HCT116 (cell line): ENCODE data around the gene TNP1. TPM values are rescaled to one million over a fixed set of nuclear protein-coding genes. Genes with fewer than 3 reads are reported as not detected.

Source experiments
- ATAC-seq: fragments of 200-7000 bp; cut with Tn5 transposase; 2 replicates; pipeline ENCODE4 v1.9.1; 2020; ENCODE audit warnings: mild to moderate bottlenecking, moderate library complexity
- BruUV-seq: library from RNA; stranded (reverse); fragments of 400-500 nt; replicated peaks from 2 replicates; lab custom pipeline; 2021; lab: Mats Ljungman, UMichigan
- CTCF ChIA-PET: fragments of 300-600 bp; sonication (Branson Sonifier 250); formaldehyde crosslinking; loops from one replicate; lab custom pipeline; 2021; ENCODE audit warnings: antibody characterized with exemption; lab: Charles Lee
- POLR2A ChIA-PET: fragments of 300-600, 350-600 bp; sonication (Branson Sonifier 250); formaldehyde crosslinking; loops from one replicate; lab custom pipeline; 2021; ENCODE audit warnings: antibody characterized with exemption; lab: Charles Lee
- RAD21 ChIA-PET, 2 experiments: fragments of 300-600 bp; sonication (Branson Sonifier 250); formaldehyde crosslinking; loops; one replicate each; lab custom pipeline; 2023; ENCODE audit warnings: low total read pairs in 2 of 2; ENCODE audit not compliant: uncharacterized antibody in 2 of 2, unreplicated experiment in 2 of 2, low non-redundant PET in 1 of 2; lab: Charles Lee
- DNase-seq: peaks from one replicate; pipeline ENCODE4 v3.0.0-alpha.2; 2010; ENCODE audit warnings: low read depth, low spot score
- H2AFZ ChIP-seq: fragments of 200-600 bp; shearing (Covaris generic), sonication (generic); 2 replicates; pipeline ENCODE4 v1.6.1; 2017; ENCODE audit warnings: low read depth, mixed run types, mixed read lengths, antibody characterized with exemption, low read length; ENCODE audit not compliant: poor library complexity, severe bottlenecking
- H3K27ac ChIP-seq: 2 replicates; pipeline ENCODE4 v1.5.1; 2012; ENCODE audit warnings: low read depth, low read length
- H3K27me3 ChIP-seq: fragments of 200-600 bp; sonication (generic); 2 replicates; pipeline ENCODE4 v1.6.1; 2016; ENCODE audit warnings: mixed run types, low read length, mixed read lengths; ENCODE audit not compliant: insufficient read depth
- H3K36me3 ChIP-seq, 2 experiments: fragments of 200-500 bp in 1 of 2; fragments of 200-600 bp in 1 of 2; sonication (Bioruptor generic) in 1 of 2; sonication (generic) in 1 of 2; 2 replicates each; pipeline versions ENCODE4 v1.5.1 to v1.6.1; 2014 to 2016; ENCODE audit warnings: low read length in 2 of 2, inconsistent platforms in 1 of 2, mixed read lengths in 1 of 2, mixed run types in 1 of 2; ENCODE audit not compliant: insufficient read depth in 2 of 2, control insufficient read depth in 1 of 2
- H3K4me1 ChIP-seq, 2 experiments: fragments of 200-600 bp in 1 of 2; sonication (generic) in 1 of 2; 2 replicates each; pipeline versions ENCODE4 v1.5.1 to v1.6.1; 2012 to 2017; ENCODE audit warnings: low read length in 2 of 2, inconsistent platforms in 1 of 2, mild to moderate bottlenecking in 1 of 2, mixed read lengths in 1 of 2, mixed run types in 1 of 2, moderate library complexity in 1 of 2; ENCODE audit not compliant: insufficient read depth in 2 of 2, control insufficient read depth in 1 of 2
- H3K4me2 ChIP-seq: fragments of 200-600 bp; sonication (generic); 2 replicates; pipeline ENCODE4 v1.6.1; 2017; ENCODE audit warnings: mixed run types, low read length, mixed read lengths
- H3K4me3 ChIP-seq, 2 experiments: fragments of 200-600 bp in 1 of 2; sonication (generic) in 1 of 2; replicated peaks in 1 of 2; 2 replicates each; pipeline ENCODE4 v1.5.1; 2011 to 2016; ENCODE audit warnings: low read length in 2 of 2, control low read depth in 1 of 2, low read depth in 1 of 2, mild to moderate bottlenecking in 1 of 2, mixed read lengths in 1 of 2, mixed run types in 1 of 2
- H3K79me2 ChIP-seq: fragments of 200-600 bp; sonication (generic); 2 replicates; pipeline ENCODE4 v1.6.1; 2017; ENCODE audit warnings: mild to moderate bottlenecking, mixed run types, low read length, moderate library complexity, mixed read lengths; ENCODE audit not compliant: insufficient read depth
- H3K9ac ChIP-seq: fragments of 200-600 bp; sonication (generic); 2 replicates; pipeline ENCODE4 v1.6.1; 2016; ENCODE audit warnings: low read length, mixed read lengths
- H3K9me2 ChIP-seq: fragments of 200-600 bp; sonication (generic), shearing (Covaris generic); 2 replicates; pipeline ENCODE4 v1.6.1; 2017; ENCODE audit warnings: mixed run types, mild to moderate bottlenecking, moderate library complexity; ENCODE audit not compliant: insufficient read depth
- H3K9me3 ChIP-seq, 2 experiments: fragments of 200-500 bp in 1 of 2; fragments of 200-600 bp in 1 of 2; sonication (Bioruptor generic) in 1 of 2; sonication (generic) in 1 of 2; 2 replicates each; pipeline ENCODE4 v1.6.1; 2014 to 2017; ENCODE audit warnings: low read length in 2 of 2, mixed read lengths in 2 of 2, inconsistent platforms in 1 of 2, low read depth in 1 of 2, mild to moderate bottlenecking in 1 of 2, mixed run types in 1 of 2, moderate library complexity in 1 of 2; ENCODE audit not compliant: control insufficient read depth in 1 of 2, insufficient read depth in 1 of 2
- H4K20me1 ChIP-seq: fragments of 200-600 bp; sonication (generic), shearing (Covaris generic); 2 replicates; pipeline ENCODE4 v1.6.1; 2017; ENCODE audit warnings: mixed run types, mild to moderate bottlenecking, moderate library complexity; ENCODE audit not compliant: insufficient read depth
- CEBPB ChIP-seq: IDR thresholded peaks from 2 replicates; pipeline ENCODE4 v1.6.1; 2012; ENCODE audit warnings: low read depth
- EZH2 ChIP-seq: fragments of 200-600 bp; sonication (generic); IDR thresholded peaks from 2 replicates; pipeline ENCODE4 v1.6.1; 2017; ENCODE audit warnings: antibody characterized with exemption, mixed run types
- EZH2phosphoT487 ChIP-seq: fragments of 200-600 bp; IDR thresholded peaks from 2 replicates; pipeline ENCODE4 v1.6.1; 2018; ENCODE audit warnings: antibody characterized with exemption, borderline replicate concordance
- JUND ChIP-seq: IDR thresholded peaks from 2 replicates; pipeline ENCODE4 v1.6.1; 2012
- POLR2A ChIP-seq: IDR thresholded peaks from 2 replicates; pipeline ENCODE4 v1.7.0; 2011; ENCODE audit warnings: borderline replicate concordance; ENCODE audit not compliant: insufficient read depth, insufficient read length; ENCODE audit errors: extremely low read depth
- POLR2AphosphoS5 ChIP-seq: IDR thresholded peaks from 2 replicates; pipeline ENCODE4 v1.6.1; 2011; ENCODE audit warnings: mild to moderate bottlenecking, low read depth, low read length, moderate library complexity
- RAD21 ChIP-seq: IDR thresholded peaks from 2 replicates; pipeline ENCODE4 v1.6.1; 2012; ENCODE audit warnings: low read depth, mild to moderate bottlenecking
- SIN3A ChIP-seq: IDR thresholded peaks from 2 replicates; pipeline ENCODE4 v1.6.1; 2012; ENCODE audit warnings: low read depth
- SRF ChIP-seq: IDR thresholded peaks from 2 replicates; pipeline ENCODE4 v1.6.1; 2012; ENCODE audit warnings: low read depth
- TCF7L2 ChIP-seq: IDR thresholded peaks from 2 replicates; pipeline ENCODE4 v1.7.0; 2011; ENCODE audit warnings: borderline replicate concordance, inconsistent platforms; ENCODE audit not compliant: insufficient read depth, insufficient read length; ENCODE audit errors: extremely low read depth
- YY1 ChIP-seq: IDR thresholded peaks from 2 replicates; pipeline ENCODE4 v1.6.1; 2011; ENCODE audit warnings: low read length, low read depth, moderate library complexity, mild to moderate bottlenecking; ENCODE audit not compliant: insufficient replicate concordance; ENCODE audit errors: extremely low read depth
- ZFX ChIP-seq: fragments of 450-650 bp; IDR thresholded peaks from 2 replicates; pipeline ENCODE4 v1.6.1; 2017
- ZNF274 ChIP-seq: fragments of 200-500 bp; sonication (Bioruptor generic); IDR thresholded peaks from 2 replicates; pipeline ENCODE4 v1.6.1; 2014; ENCODE audit warnings: mild to moderate bottlenecking, low read depth, low read length, inconsistent platforms
- intact Hi-C: fragments of 100-400 bp; cut with micrococcal nuclease; formaldehyde crosslinking; loops from 2 replicates; pipeline ENCODE4 v1.10.0; 2022
- total RNA-seq: library from RNA; stranded (reverse); gene quantifications from one replicate; pipeline ENCODE4 v1.2.1, GENCODE V29; 2021; ENCODE audit not compliant: unreplicated experiment
- TF ChIP-seq, protein P1 (sequence below): IDR thresholded peaks from 2 replicates; pipeline ENCODE4 v1.6.1; 2011; ENCODE audit warnings: mild to moderate bottlenecking, low read length, moderate library complexity; ENCODE audit not compliant: insufficient replicate concordance; ENCODE audit errors: extremely low read depth
- TF ChIP-seq, protein P2 (sequence below): IDR thresholded peaks from 2 replicates; pipeline ENCODE4 v1.6.1; 2012; ENCODE audit warnings: low read depth
- TF ChIP-seq, protein P3 (sequence below): IDR thresholded peaks from 2 replicates; pipeline ENCODE4 v1.6.1; 2012
- TF ChIP-seq, protein P4 (sequence below): IDR thresholded peaks from 2 replicates; pipeline ENCODE4 v1.6.1; 2012
- TF ChIP-seq, protein P5 (sequence below), 3 experiments: fragments of 200-600 bp in 1 of 3; sonication (generic) in 1 of 3; IDR thresholded peaks in 2 of 3; conservative IDR thresholded peaks in 1 of 3; 2 replicates each; pipeline ENCODE4 v1.5.1; 2012 to 2017; ENCODE audit warnings: low read depth in 2 of 3, low read length in 2 of 3, antibody characterized with exemption in 1 of 3, borderline replicate concordance in 1 of 3, control low read depth in 1 of 3, mild to moderate bottlenecking in 1 of 3, mixed read lengths in 1 of 3, mixed run types in 1 of 3, moderate library complexity in 1 of 3; ENCODE audit not compliant: insufficient read depth in 1 of 3

Gene TNP1
- total RNA-seq, 1 experiment from 2014 or later = not detected

DNA sequence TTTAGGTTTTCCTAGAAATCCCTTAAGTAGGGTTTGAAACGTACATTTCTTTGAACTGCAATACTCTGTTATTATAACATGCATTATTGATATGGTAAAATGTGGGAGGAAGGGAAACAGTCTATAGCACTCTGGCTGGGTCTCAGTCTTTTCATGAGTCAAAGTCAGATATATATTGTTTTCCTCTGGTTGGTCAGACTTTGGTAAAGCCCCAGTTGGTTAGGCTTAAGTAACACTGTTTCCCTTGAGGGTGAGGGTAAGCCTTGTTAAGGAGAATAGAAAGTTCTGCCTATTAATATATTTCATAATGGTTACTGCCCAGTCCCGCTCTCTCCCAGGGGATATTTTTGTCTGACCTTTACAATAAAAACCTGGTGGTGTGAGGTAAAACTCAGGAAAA, 44.7 kb upstream of the TNP1 start (continued):
- TF ChIP-seq, protein P1, sequence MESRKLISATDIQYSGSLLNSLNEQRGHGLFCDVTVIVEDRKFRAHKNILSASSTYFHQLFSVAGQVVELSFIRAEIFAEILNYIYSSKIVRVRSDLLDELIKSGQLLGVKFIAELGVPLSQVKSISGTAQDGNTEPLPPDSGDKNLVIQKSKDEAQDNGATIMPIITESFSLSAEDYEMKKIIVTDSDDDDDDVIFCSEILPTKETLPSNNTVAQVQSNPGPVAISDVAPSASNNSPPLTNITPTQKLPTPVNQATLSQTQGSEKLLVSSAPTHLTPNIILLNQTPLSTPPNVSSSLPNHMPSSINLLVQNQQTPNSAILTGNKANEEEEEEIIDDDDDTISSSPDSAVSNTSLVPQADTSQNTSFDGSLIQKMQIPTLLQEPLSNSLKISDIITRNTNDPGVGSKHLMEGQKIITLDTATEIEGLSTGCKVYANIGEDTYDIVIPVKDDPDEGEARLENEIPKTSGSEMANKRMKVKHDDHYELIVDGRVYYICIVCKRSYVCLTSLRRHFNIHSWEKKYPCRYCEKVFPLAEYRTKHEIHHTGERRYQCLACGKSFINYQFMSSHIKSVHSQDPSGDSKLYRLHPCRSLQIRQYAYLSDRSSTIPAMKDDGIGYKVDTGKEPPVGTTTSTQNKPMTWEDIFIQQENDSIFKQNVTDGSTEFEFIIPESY = no peak

DNA sequence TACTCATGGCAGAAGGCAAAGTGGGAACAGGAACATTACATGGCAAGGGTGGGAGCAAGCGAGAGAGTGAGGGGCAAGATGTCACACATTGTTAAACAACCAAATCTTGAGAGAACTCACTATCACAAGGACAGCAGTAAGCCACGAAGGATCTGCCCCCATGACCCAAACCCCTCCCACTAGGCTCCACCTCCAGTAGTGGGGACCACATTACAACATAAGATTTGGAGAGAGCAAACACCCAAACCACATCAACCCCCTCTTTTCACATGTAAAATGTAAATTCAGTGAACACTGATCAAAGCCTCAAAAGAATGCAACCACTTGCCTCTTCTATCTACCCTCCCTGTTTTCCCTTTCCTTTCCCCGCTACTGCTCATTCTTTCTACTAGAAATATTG, 43.6 kb upstream of the TNP1 start:
- Histone ChIP-seq H3K27ac (no peak overlapping the region), H3K4me2 (no peak overlapping the region), H3K9ac (no peak overlapping the region), H3K9me2 (no peaks in the 10 kb centered on the region), H4K20me1 (no peaks in the 10 kb centered on the region), H3K79me2 (no peaks in the 10 kb centered on the region), H3K4me3 (no peak overlapping the region), H2AFZ (no peak overlapping the region), H3K9me3 (no peaks in the 10 kb centered on the region), H3K4me1 (no peaks in the 10 kb centered on the region), H3K27me3 (peaks cover 9% of the 10 kb centered on the region; the same call in 1 of the 2 replicates), H3K36me3 (no peaks in the 10 kb centered on the region)
- intact Hi-C loops = no loop called here
- ChIA-PET CTCF (no interaction called here), RAD21 (no interaction called here), POLR2A (no interaction called here)
- ATAC-seq (no peak), DNase-seq (no peak)
- BruUV-seq = no TSS peak
- TF ChIP-seq ZNF274 (no peak), EZH2phosphoT487 (no peak), SRF (no peak), POLR2A (no peak), EZH2 (no peak), JUND (no peak), CEBPB (no peak), POLR2AphosphoS5 (no peak), YY1 (no peak), RAD21 (no peak), ZFX (no peak), TCF7L2 (no peak), SIN3A (no peak)
- TF ChIP-seq, protein P2, sequence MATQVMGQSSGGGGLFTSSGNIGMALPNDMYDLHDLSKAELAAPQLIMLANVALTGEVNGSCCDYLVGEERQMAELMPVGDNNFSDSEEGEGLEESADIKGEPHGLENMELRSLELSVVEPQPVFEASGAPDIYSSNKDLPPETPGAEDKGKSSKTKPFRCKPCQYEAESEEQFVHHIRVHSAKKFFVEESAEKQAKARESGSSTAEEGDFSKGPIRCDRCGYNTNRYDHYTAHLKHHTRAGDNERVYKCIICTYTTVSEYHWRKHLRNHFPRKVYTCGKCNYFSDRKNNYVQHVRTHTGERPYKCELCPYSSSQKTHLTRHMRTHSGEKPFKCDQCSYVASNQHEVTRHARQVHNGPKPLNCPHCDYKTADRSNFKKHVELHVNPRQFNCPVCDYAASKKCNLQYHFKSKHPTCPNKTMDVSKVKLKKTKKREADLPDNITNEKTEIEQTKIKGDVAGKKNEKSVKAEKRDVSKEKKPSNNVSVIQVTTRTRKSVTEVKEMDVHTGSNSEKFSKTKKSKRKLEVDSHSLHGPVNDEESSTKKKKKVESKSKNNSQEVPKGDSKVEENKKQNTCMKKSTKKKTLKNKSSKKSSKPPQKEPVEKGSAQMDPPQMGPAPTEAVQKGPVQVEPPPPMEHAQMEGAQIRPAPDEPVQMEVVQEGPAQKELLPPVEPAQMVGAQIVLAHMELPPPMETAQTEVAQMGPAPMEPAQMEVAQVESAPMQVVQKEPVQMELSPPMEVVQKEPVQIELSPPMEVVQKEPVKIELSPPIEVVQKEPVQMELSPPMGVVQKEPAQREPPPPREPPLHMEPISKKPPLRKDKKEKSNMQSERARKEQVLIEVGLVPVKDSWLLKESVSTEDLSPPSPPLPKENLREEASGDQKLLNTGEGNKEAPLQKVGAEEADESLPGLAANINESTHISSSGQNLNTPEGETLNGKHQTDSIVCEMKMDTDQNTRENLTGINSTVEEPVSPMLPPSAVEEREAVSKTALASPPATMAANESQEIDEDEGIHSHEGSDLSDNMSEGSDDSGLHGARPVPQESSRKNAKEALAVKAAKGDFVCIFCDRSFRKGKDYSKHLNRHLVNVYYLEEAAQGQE = no peak
- TF ChIP-seq, protein P3, sequence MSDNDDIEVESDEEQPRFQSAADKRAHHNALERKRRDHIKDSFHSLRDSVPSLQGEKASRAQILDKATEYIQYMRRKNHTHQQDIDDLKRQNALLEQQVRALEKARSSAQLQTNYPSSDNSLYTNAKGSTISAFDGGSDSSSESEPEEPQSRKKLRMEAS = no peak
- TF ChIP-seq, protein P4, sequence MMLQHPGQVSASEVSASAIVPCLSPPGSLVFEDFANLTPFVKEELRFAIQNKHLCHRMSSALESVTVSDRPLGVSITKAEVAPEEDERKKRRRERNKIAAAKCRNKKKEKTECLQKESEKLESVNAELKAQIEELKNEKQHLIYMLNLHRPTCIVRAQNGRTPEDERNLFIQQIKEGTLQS = no peak
- TF ChIP-seq, protein P5, sequence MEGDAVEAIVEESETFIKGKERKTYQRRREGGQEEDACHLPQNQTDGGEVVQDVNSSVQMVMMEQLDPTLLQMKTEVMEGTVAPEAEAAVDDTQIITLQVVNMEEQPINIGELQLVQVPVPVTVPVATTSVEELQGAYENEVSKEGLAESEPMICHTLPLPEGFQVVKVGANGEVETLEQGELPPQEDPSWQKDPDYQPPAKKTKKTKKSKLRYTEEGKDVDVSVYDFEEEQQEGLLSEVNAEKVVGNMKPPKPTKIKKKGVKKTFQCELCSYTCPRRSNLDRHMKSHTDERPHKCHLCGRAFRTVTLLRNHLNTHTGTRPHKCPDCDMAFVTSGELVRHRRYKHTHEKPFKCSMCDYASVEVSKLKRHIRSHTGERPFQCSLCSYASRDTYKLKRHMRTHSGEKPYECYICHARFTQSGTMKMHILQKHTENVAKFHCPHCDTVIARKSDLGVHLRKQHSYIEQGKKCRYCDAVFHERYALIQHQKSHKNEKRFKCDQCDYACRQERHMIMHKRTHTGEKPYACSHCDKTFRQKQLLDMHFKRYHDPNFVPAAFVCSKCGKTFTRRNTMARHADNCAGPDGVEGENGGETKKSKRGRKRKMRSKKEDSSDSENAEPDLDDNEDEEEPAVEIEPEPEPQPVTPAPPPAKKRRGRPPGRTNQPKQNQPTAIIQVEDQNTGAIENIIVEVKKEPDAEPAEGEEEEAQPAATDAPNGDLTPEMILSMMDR (IDR thresholded peaks at IDR 0.05 in 2 of 3, conservative IDR thresholded peaks at IDR 0.05 in 1 of 3; ENCODE audit: borderline replicate concordance in 1 of 3, insufficient read depth in 1 of 3, low read depth in 2 of 3, low read length in 2 of 3) = no peak
